ENCODE data around the gene RAB11FIP3.

The RAB11FIP3 gene

GRCh38 chr16:392450-393030 is 32.9 kb upstream of the RAB11FIP3 start:
- no peak for TF ChIP-seq CTCF (conservative IDR thresholded peaks at IDR 0.05; ENCODE audit: low read depth)
- DNase-seq (ENCODE audit: low spot score) = no peak
- CTCF ChIA-PET = interaction anchor here (0.6 kb wide), 1 partner anchor 332 kb away, joined by 3 read pairs; no protein-coding TSS in a partner anchor
- H3K27ac ChIP-seq = no peak overlapping the region
- POLR2A ChIA-PET (ENCODE audit: low non-redundant PET) = no interaction called here

GRCh38 chr16:396199-396598 is 29.2 kb upstream of the RAB11FIP3 start:
- TF ChIP-seq CTCF (conservative IDR thresholded peaks at IDR 0.05; ENCODE audit: low read depth) = no peak
- POLR2A ChIA-PET (ENCODE audit: low non-redundant PET) = no interaction called here
- CTCF ChIA-PET = no interaction called here
- DNase-seq (ENCODE audit: low spot score) = no peak
- peak overlapping the region; percentile 89 for H3K27ac ChIP-seq

GRCh38 chr16:396605-397004 is 28.8 kb upstream of the RAB11FIP3 start:
- no peak for DNase-seq (ENCODE audit: low spot score)
- ChIA-PET POLR2A (ENCODE audit: low non-redundant PET) (no interaction called here), CTCF (no interaction called here)
- no peak for TF ChIP-seq CTCF (conservative IDR thresholded peaks at IDR 0.05; ENCODE audit: low read depth)
- peak overlapping the region; percentile 89 for H3K27ac ChIP-seq

DNA sequence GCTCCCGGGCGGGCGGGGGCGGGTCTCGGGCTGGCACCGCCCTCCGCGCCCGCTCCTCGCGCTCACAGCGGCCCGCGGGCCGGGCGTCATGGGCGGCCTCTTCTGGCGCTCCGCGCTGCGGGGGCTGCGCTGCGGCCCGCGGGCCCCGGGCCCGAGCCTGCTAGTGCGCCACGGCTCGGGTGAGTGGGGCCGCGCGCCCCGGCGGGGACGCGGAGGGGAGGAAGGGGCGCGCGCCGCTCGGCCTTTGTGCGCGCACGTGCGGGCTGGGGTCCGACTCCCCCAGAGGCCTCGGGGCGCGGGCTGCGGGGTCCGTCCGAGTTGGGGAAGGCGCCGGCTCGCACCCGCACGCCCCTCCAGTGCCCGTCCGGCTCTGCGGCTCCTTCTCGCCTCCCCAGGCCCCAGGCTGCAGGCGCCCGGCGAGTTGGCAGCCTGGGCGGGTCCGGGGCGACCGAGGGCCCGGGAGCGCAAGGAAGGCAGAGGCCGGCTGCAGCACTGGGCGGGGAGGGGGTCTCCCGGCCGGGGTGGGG is 28.3 kb upstream of the RAB11FIP3 start, which contains the start of gene NME4:
NME4 (plus strand) TSS at position 65 of the 527 bp plus-strand sequence; CDS start at position 89, 24 bp downstream.
- POLR2A ChIA-PET (ENCODE audit: low non-redundant PET) = no interaction called here
- DNase-seq (ENCODE audit: low spot score) = no peak
- TF ChIP-seq CTCF (conservative IDR thresholded peaks at IDR 0.05; ENCODE audit: low read depth) = no peak
- CTCF ChIA-PET = interaction anchor here (1.3 kb wide), 1 partner anchor 14 kb away, joined by 5 read pairs; no protein-coding TSS in a partner anchor
- H3K27ac ChIP-seq = peak within 1 kb of the TSS; percentile 89

- TF ChIP-seq CTCF (conservative IDR thresholded peaks at IDR 0.05; ENCODE audit: low read depth) = peak; percentile 39; the same call in 1 of the 2 replicates
- POLR2A ChIA-PET (ENCODE audit: low non-redundant PET) = no interaction called here
- H3K27ac ChIP-seq = peak overlapping the region; percentile 89
- CTCF ChIA-PET = interaction anchor here (1.3 kb wide), 1 partner anchor 15 kb away, joined by 5 read pairs; no protein-coding TSS in a partner anchor
- peak; percentile 56 for DNase-seq (ENCODE audit: low spot score)
Observed at GRCh38 chr16:397736-398332, 27.6 kb upstream of the RAB11FIP3 start.

- H3K27ac ChIP-seq = peak overlapping the region; percentile 89
- CTCF ChIA-PET = interaction anchor here (1.3 kb wide), 1 partner anchor 15 kb away, joined by 5 read pairs; no protein-coding TSS in a partner anchor
- TF ChIP-seq CTCF (conservative IDR thresholded peaks at IDR 0.05; ENCODE audit: low read depth) = no peak
- POLR2A ChIA-PET (ENCODE audit: low non-redundant PET) = no interaction called here
- no peak for DNase-seq (ENCODE audit: low spot score)
Observed at GRCh38 chr16:398561-399339, 26.7 kb upstream of the RAB11FIP3 start.
